T-helper 2 cell treated with Interferon-gamma antibody and Interleukin-4, amounts not matched to agents 5 μg/mL and 100 μg/mL, for 36 hours (primary cell): ENCODE results near the gene AGAP3.
A peak's percentile ranks its signal among the peaks of the same experiment; 100 is the strongest.

ENCODE experiments used
- DNase-seq: peaks from one replicate; pipeline ENCODE4 v3.0.0; 2021; ENCODE audit warnings: low spot score
- H3K27ac Mint-ChIP-seq: one replicate; pipeline ENCODE4 v1.8.0; 2021; ENCODE audit warnings: mild to moderate bottlenecking, mixed read lengths
- H3K27me3 Mint-ChIP-seq: one replicate; pipeline ENCODE4 v1.8.0; 2021; ENCODE audit warnings: low read depth, mixed read lengths
- H3K36me3 Mint-ChIP-seq: one replicate; pipeline ENCODE4 v1.8.0; 2021; ENCODE audit warnings: low read depth, mixed read lengths
- H3K4me1 Mint-ChIP-seq: one replicate; pipeline ENCODE4 v1.8.0; 2021; ENCODE audit warnings: low read depth, mixed read lengths
- H3K4me3 Mint-ChIP-seq: one replicate; pipeline ENCODE4 v1.8.0; 2022; ENCODE audit warnings: mild to moderate bottlenecking, moderate library complexity, mixed read lengths
- H3K9me3 Mint-ChIP-seq: one replicate; pipeline ENCODE4 v1.8.0; 2021; ENCODE audit warnings: mixed read lengths

AGAP3 gene

DNA sequence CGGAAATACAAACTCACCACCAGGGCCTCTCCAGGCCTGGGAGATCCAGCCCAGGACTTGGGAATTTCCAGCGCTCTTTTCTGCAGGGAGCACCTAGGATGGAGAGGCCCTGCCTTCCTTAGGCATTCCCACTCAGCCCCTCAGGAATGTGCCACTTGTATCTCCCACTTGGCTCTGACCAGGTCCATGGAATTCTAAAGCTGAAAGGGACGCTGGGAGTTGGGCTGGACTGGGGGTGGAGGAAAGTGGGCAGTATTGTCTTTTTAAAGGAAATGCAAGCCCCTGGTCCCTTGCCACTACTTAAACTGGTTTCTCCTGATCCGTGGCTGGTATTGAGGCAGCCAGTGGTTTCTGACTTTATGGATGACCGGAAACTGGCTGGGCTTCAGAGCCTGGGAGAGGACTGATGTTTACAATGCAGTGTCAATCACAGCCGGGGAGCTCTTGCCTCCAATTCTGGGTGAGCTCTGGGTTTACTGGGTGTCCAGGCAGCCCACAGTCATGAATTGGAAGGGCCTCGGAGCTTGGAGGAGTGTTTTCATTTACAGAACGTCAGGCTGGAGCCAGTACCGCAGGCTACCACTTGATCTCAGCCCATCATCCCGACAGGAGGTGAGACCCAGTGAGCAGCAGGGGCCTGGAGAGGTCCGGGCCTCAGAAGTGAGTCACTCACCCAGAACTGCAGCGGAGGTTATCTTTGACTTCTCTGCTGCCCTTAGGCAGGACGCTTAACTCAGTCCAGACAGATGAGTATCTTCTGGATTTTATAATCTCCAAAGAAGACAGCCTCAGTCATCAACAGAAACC, 27.3 kb downstream of the AGAP3 start:
- peaks cover 3% of the 10 kb centered on the region for H3K27me3 Mint-ChIP-seq
- no peak overlapping the region for H3K4me3 Mint-ChIP-seq
- no peaks in the 10 kb centered on the region for H3K4me1 Mint-ChIP-seq
- H3K9me3 Mint-ChIP-seq: no peaks in the 10 kb centered on the region
- H3K27ac Mint-ChIP-seq: no peak overlapping the region
- no peaks in the 10 kb centered on the region for H3K36me3 Mint-ChIP-seq
- no peak for DNase-seq

- H3K27me3 Mint-ChIP-seq: peaks cover 3% of the 10 kb centered on the region
- H3K27ac Mint-ChIP-seq: no peak overlapping the region
- no peaks in the 10 kb centered on the region for H3K36me3 Mint-ChIP-seq
- no peaks in the 10 kb centered on the region for H3K4me1 Mint-ChIP-seq
- H3K4me3 Mint-ChIP-seq: no peak overlapping the region
- no peak for DNase-seq
- H3K9me3 Mint-ChIP-seq: no peaks in the 10 kb centered on the region
Measured at GRCh38 chr7:151114151-151115090, 28.1 kb downstream of the AGAP3 start.

DNA sequence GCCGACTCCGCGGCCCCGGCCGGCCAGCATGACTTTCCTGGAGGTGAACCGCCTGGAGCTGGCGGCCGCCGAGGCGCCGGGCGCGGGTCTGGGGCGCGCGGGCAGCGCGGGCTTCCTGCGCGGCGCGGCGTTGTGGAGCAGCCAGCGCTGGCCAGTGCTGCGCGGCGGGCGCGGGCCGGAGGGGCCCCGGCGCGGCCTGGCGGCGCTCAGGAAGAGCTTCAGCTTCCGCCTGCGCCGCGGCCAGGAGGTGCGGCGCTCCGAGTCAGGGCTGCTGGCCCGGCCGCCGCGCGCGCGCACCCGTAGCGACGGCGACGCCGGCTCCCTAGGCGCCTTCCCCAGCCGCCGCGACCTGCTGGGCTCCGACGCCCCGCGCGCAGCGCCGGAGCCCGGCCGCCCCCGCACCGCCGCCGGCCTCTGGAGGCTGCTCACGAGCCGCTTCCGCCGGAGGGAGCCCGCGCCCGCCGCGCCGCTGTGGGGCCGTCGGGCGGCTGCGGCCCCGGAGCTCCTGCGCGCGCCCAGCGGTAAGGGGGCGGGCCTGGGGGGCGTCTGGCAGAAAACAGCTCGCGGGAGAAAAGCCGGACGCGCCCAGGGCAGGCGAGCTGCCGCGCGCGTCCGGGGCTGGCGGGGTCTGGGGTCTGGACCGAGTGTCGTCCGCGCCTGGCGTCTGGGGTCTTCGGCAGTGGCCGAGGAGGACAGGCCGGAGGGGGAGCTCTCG, 29.0 kb downstream of the AGAP3 start:
- peak; percentile 30 for DNase-seq
- no peaks in the 10 kb centered on the region for H3K9me3 Mint-ChIP-seq
- no peak overlapping the region for H3K4me3 Mint-ChIP-seq
- H3K36me3 Mint-ChIP-seq: no peaks in the 10 kb centered on the region
- no peaks in the 10 kb centered on the region for H3K4me1 Mint-ChIP-seq
- H3K27ac Mint-ChIP-seq: no peak overlapping the region
- peaks cover 3% of the 10 kb centered on the region for H3K27me3 Mint-ChIP-seq

- peaks cover 3% of the 10 kb centered on the region for H3K27me3 Mint-ChIP-seq
- peak overlapping the region; percentile 29 for H3K4me3 Mint-ChIP-seq
- H3K9me3 Mint-ChIP-seq: no peaks in the 10 kb centered on the region
- H3K4me1 Mint-ChIP-seq: no peaks in the 10 kb centered on the region
- no peak overlapping the region for H3K27ac Mint-ChIP-seq
- no peak for DNase-seq
- no peaks in the 10 kb centered on the region for H3K36me3 Mint-ChIP-seq
Measured at GRCh38 chr7:151115836-151116418, 29.7 kb downstream of the AGAP3 start.

DNA sequence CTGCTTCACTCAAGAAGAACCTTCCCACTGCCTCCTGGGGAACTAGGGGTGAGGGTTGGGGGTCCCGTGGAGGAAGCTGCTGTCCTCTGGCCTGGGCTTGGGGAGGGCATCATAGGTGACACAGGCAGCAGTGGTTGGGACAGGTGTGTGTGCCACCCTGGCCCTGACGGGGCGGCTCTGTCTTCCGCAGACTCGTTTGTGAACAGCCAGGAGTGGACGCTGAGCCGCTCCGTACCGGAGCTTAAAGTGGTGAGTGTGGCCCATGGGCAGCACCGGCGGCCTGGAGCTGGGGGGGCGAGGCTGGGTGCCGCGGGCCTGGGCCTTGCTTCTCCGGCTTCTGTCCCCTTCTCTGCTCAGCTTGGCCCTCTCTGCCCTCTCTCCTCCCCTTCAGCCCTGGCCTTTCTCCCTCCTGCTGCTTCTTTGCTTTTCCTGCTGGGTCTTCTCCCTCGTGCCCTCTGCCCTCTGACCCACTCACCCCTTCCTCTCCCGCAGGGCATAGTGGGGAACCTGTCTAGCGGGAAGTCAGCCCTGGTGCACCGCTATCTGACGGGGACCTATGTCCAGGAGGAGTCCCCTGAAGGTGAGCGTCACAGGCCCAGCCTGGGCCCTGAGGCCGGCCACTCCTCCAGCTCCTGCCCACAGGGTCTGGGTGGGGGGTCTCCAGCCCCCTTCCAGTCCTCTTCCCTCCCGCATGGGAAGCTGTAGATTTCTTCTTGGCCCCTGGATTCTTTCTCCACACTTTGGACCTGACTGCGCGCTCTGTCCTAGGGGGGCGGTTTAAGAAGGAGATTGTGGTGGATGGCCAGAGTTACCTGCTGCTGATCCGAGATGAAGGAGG, 30.5 kb downstream of the AGAP3 start:
- DNase-seq: no peak
- no peak overlapping the region for H3K27ac Mint-ChIP-seq
- H3K4me3 Mint-ChIP-seq: no peak overlapping the region
- no peaks in the 10 kb centered on the region for H3K9me3 Mint-ChIP-seq
- H3K36me3 Mint-ChIP-seq: no peaks in the 10 kb centered on the region
- no peaks in the 10 kb centered on the region for H3K4me1 Mint-ChIP-seq
- peaks cover 1% of the 10 kb centered on the region for H3K27me3 Mint-ChIP-seq

DNA sequence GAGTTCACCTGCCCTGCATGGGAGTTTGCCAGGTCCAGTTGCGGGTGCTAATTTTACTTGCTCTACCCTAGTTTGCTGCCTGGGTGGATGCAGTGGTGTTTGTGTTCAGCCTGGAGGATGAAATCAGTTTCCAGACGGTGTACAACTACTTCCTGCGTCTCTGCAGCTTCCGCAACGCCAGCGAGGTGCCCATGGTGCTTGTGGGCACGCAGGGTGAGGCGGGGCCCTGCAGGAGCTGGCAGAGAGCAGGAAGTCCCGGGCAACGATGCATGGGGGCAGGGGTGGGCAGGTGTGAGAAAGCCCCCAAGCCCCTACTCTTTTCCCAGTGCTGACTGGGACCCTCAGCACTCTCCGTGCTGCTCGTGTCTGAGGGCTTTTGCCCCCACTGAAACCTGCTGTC, 31.3 kb downstream of the AGAP3 start:
- Mint-ChIP-seq H3K4me1 (no peaks in the 10 kb centered on the region), H3K36me3 (no peaks in the 10 kb centered on the region), H3K27me3 (no peaks in the 10 kb centered on the region), H3K9me3 (no peaks in the 10 kb centered on the region), H3K27ac (no peak overlapping the region), H3K4me3 (no peak overlapping the region)
- no peak for DNase-seq

DNA sequence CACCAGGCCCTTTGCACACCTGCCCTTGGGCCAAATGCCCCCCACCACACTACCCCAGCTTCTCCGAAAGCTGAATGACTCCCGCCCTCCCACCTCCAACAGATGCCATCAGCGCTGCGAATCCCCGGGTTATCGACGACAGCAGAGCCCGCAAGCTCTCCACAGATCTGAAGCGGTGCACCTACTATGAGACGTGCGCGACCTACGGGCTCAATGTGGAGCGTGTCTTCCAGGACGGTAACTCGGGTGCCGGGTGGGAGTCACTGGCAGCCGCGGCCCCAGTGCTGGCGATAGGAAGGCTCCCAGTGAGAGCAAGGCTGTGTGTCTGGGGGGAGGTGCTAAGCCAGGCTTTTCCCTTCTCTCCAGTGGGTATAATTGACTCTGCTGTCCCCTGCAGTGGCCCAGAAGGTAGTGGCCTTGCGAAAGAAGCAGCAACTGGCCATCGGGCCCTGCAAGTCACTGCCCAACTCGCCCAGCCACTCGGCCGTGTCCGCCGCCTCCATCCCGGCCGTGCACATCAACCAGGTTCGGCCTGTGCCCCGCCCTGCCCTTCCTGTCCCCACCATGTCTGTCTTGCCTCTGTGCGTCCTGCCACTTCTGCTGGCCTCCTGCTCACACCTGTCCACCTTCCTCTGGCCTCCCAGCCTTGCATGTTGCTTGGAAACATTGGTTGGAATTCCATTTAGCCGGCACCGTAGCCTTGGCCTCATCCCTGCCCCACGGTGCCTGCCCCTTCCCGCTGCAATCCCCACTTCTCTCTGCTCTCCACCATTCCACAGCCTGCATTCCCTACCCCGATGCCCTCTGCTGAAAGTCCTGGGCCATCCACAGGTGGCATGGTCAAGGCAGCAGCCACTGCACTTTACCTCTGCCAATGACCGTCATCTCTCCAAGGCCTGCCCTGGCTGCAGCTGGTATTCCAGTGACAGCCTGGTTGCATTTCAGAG, 32.1 kb downstream of the AGAP3 start:
- no peak overlapping the region for H3K4me3 Mint-ChIP-seq
- H3K4me1 Mint-ChIP-seq: no peaks in the 10 kb centered on the region
- H3K27ac Mint-ChIP-seq: no peak overlapping the region
- no peaks in the 10 kb centered on the region for H3K36me3 Mint-ChIP-seq
- no peaks in the 10 kb centered on the region for H3K9me3 Mint-ChIP-seq
- H3K27me3 Mint-ChIP-seq: no peaks in the 10 kb centered on the region
- no peak for DNase-seq

DNA sequence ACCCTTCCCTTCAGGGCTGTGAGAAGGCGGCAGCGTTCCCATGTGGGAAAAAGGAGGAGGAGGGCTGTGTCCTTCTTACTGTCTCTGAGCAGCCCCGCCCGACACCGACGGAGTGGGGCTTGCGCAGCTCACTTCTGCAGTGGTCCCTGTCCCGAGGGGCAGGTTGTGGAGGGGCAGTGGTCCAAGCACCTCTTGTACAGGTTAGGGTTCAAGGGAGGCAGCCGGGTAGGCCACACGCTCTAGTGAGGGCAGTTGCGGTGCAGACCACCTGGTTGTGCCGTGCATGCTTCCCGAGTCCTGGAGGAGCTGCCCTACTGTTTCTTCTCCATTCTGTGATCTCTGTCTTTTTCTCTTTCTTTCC, 32.8 kb downstream of the AGAP3 start:
- no peaks in the 10 kb centered on the region for H3K9me3 Mint-ChIP-seq
- no peak for DNase-seq
- no peak overlapping the region for H3K4me3 Mint-ChIP-seq
- H3K27me3 Mint-ChIP-seq: no peaks in the 10 kb centered on the region
- H3K27ac Mint-ChIP-seq: no peak overlapping the region
- H3K4me1 Mint-ChIP-seq: peaks cover 4% of the 10 kb centered on the region
- H3K36me3 Mint-ChIP-seq: no peaks in the 10 kb centered on the region

DNA sequence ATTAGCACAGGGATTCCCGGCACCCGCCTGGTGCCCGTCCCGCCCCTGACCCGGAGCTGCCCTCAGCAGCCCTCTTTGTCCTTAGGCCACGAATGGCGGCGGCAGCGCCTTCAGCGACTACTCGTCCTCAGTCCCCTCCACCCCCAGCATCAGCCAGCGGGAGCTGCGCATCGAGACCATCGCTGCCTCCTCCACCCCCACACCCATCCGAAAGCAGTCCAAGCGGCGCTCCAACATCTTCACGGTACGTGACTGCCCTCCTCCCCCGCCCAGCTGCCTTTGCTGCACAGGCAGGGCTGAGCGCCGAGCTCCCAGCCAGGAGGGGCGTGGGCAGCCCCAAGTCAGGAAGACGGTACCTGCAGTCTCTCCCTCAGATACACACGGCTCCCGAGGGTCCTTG, 33.6 kb downstream of the AGAP3 start:
- H3K27me3 Mint-ChIP-seq: no peaks in the 10 kb centered on the region
- no peaks in the 10 kb centered on the region for H3K36me3 Mint-ChIP-seq
- no peaks in the 10 kb centered on the region for H3K9me3 Mint-ChIP-seq
- no peak overlapping the region for H3K4me3 Mint-ChIP-seq
- DNase-seq: no peak
- peaks cover 4% of the 10 kb centered on the region for H3K4me1 Mint-ChIP-seq
- H3K27ac Mint-ChIP-seq: no peak overlapping the region

GRCh38 chr7:151120896-151121295, 34.6 kb downstream of the AGAP3 start:
- Mint-ChIP-seq H3K4me1 (peaks cover 4% of the 10 kb centered on the region), H3K27me3 (no peaks in the 10 kb centered on the region), H3K4me3 (no peak overlapping the region), H3K27ac (no peak overlapping the region), H3K36me3 (no peaks in the 10 kb centered on the region), H3K9me3 (no peaks in the 10 kb centered on the region)
- no peak for DNase-seq

DNA sequence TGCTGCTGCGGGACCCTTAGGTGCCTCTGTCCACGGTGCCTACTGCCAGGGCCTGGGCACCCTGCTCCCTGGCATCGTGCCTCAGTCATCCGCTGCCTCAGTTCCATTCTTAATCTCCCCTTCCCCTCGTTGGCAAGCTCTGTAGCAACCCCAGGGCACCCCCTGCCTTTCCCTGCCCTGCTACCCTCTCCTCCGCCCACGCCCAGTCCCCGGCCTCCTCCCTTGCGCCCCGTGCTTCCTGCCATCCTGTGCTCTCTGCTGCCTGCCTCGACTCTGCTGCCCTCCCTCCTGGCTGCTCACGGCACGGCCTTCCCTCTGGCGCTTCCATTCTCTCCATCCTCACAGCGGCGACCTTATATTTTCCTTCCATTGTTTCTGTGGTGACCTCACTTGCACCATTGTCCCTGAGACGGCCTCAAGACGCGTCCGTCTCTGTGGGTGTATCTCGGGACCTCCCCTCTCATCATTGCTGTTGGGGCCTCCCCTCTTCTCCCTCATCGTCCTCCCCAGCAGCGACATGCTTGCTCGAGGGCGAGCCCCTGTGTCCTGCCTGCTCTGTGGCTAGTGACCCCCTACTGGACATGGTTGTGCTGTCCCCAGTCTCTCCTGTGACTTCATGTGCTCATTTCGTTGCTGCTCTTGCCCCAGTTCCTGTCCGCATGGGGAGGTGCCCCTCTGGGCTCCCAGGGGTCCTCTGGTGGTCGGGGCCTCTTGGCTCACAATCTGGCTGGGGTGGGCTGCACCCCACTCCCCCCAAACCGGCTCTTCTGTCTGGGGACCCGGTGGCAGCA, 35.3 kb downstream of the AGAP3 start:
- Mint-ChIP-seq H3K4me3 (no peak overlapping the region), H3K27me3 (no peaks in the 10 kb centered on the region), H3K4me1 (peaks cover 4% of the 10 kb centered on the region), H3K27ac (no peak overlapping the region), H3K36me3 (no peaks in the 10 kb centered on the region), H3K9me3 (no peaks in the 10 kb centered on the region)
- DNase-seq: no peak

DNA sequence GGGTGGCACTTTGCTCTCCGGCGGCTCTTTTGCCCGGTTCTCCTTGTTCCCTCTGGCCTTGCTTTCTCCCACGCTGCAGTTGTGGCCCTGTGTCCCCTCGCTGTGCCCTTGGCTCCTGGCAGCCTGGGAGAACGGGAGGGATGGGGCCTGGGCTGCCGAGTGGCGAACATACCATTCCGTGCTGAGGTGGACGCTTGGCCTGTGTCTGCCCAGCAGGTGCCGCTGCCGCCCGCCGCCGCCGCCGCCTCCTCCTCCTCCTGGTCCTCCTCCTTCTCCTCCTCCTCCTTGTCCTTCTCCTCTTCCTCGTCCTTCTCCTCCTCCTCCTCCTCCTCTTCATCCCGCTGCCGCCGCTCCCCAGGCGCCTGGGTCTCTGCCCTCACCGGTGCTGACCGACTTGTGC, 36.0 kb downstream of the AGAP3 start:
- no peaks in the 10 kb centered on the region for H3K9me3 Mint-ChIP-seq
- H3K4me3 Mint-ChIP-seq: no peak overlapping the region
- no peak overlapping the region for H3K27ac Mint-ChIP-seq
- no peak for DNase-seq
- H3K36me3 Mint-ChIP-seq: no peaks in the 10 kb centered on the region
- H3K4me1 Mint-ChIP-seq: peaks cover 4% of the 10 kb centered on the region
- no peaks in the 10 kb centered on the region for H3K27me3 Mint-ChIP-seq
